Measurements from ENCODE around the gene CEBPA.

DNA sequence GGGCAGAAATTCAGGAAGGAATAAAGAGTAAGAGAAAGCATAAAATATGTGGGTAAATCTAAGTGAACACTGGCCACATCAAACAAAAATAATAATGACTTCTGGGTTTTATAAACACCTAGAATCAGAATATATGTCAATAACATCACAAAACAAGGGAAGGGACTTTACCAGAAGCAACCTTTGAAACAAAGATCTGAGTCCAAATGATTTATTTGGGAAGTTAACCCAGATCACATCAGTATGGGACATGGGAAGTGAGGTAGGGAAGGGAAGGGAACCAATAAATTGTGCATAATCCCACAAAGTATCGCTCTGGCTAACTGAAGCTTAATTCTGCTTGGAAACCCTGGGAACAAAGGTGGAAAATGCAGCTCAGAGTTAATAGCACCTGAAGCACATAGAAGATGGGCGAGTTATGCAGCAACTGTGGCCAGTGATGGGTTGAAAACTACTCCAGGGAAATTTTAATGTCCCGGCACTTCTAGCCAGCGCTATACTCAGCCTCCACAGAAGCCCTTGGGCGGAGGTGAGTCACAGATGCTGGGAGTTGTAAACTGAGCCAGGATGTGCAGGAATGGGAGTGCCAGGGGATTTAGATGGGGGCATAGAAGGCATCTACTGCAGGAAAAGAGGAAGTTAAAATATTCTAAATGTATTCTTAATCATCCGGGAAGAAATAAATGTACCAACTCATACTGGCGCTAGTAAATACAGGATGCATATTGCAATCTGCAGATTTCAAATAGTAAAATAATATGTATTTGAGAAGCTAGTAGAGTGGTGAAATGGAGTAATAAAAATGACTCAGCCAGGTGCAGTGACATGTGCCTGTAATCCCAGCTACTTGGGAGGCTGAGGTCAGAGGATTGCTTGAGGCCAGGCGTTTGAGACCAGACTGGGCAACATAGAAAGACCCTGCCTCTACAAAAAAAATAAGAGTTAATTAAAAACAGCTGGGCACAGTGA lies 37.0 kb upstream of the CEBPA start:
- TF ChIP-seq, protein P1, sequence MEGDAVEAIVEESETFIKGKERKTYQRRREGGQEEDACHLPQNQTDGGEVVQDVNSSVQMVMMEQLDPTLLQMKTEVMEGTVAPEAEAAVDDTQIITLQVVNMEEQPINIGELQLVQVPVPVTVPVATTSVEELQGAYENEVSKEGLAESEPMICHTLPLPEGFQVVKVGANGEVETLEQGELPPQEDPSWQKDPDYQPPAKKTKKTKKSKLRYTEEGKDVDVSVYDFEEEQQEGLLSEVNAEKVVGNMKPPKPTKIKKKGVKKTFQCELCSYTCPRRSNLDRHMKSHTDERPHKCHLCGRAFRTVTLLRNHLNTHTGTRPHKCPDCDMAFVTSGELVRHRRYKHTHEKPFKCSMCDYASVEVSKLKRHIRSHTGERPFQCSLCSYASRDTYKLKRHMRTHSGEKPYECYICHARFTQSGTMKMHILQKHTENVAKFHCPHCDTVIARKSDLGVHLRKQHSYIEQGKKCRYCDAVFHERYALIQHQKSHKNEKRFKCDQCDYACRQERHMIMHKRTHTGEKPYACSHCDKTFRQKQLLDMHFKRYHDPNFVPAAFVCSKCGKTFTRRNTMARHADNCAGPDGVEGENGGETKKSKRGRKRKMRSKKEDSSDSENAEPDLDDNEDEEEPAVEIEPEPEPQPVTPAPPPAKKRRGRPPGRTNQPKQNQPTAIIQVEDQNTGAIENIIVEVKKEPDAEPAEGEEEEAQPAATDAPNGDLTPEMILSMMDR (IDR thresholded peaks at IDR 0.05): no peak
- TF ChIP-seq POLR2AphosphoS5 (IDR thresholded peaks at IDR 0.05): no peak

Data from stomach (tissue), 4 donors.